ENCODE measurements around the gene DSE. TPM values are rescaled to one million over a fixed set of nuclear protein-coding genes. Genes with fewer than 3 reads are reported as not detected.

DSE gene
- total RNA-seq, 2 donors from 2014 or later = 5.0 to 9.3 TPM

GRCh38 chr6:116393430-116393829, 22.7 kb downstream of the DSE start:
- Histone ChIP-seq H3K36me3 (no peaks in the 10 kb centered on the region), H3K27ac (no peak overlapping the region)

GRCh38 chr6:116395647-116396046, 24.9 kb downstream of the DSE start:
- TF ChIP-seq CTCF (IDR thresholded peaks at IDR 0.05) = no peak
- intact Hi-C loops (cut with DNase I) = no loop called here
- no peaks in the 10 kb centered on the region for H3K27me3 ChIP-seq
- no peak overlapping the region for H3K9ac ChIP-seq (ENCODE audit: low read depth in 2 of 2, low read length in 2 of 2)
- no peak overlapping the region for H3K4me3 ChIP-seq
- H3K27ac ChIP-seq = no peak overlapping the region
- no peaks in the 10 kb centered on the region for H3K36me3 ChIP-seq
- no peaks in the 10 kb centered on the region for H3K4me1 ChIP-seq
- H3K9me3 ChIP-seq = no peaks in the 10 kb centered on the region
- DNase-seq = no peak

More at GRCh38 chr6:116393430-116393829, 22.7 kb downstream of the DSE start:
- intact Hi-C loops (cut with DNase I) = no loop called here
- H3K27me3 ChIP-seq = no peaks in the 10 kb centered on the region
- no peaks in the 10 kb centered on the region for H3K9me3 ChIP-seq
- no peak overlapping the region for H3K4me3 ChIP-seq
- DNase-seq = no peak
- H3K9ac ChIP-seq (ENCODE audit: low read depth in 2 of 2, low read length in 2 of 2) = no peak overlapping the region
- H3K4me1 ChIP-seq = no peaks in the 10 kb centered on the region
- no peak for TF ChIP-seq CTCF (IDR thresholded peaks at IDR 0.05)

GRCh38 chr6:116396441-116396840, 25.7 kb downstream of the DSE start:
- no peak overlapping the region for H3K27ac ChIP-seq
- intact Hi-C loops (cut with DNase I) = no loop called here
- H3K27me3 ChIP-seq = no peaks in the 10 kb centered on the region
- no peaks in the 10 kb centered on the region for H3K36me3 ChIP-seq
- H3K4me1 ChIP-seq = no peaks in the 10 kb centered on the region
- H3K9me3 ChIP-seq = no peaks in the 10 kb centered on the region
- H3K9ac ChIP-seq (ENCODE audit: low read depth in 2 of 2, low read length in 2 of 2) = no peak overlapping the region
- no peak for DNase-seq
- TF ChIP-seq CTCF (IDR thresholded peaks at IDR 0.05) = no peak
- H3K4me3 ChIP-seq = no peak overlapping the region

- TF ChIP-seq CTCF (IDR thresholded peaks at IDR 0.05) = no peak
- H3K27ac ChIP-seq = no peak overlapping the region
- no peak overlapping the region for H3K4me3 ChIP-seq
- no peaks in the 10 kb centered on the region for H3K36me3 ChIP-seq
- DNase-seq = no peak
- intact Hi-C loops (cut with DNase I) = no loop called here
- H3K9me3 ChIP-seq = no peaks in the 10 kb centered on the region
- no peaks in the 10 kb centered on the region for H3K27me3 ChIP-seq
- H3K4me1 ChIP-seq = no peaks in the 10 kb centered on the region
- no peak overlapping the region for H3K9ac ChIP-seq (ENCODE audit: low read depth in 2 of 2, low read length in 2 of 2)
Observed at GRCh38 chr6:116397914-116398313, 27.2 kb downstream of the DSE start.

- Histone ChIP-seq H3K27ac (no peak overlapping the region), H3K9ac (ENCODE audit: low read depth in 2 of 2, low read length in 2 of 2) (no peak overlapping the region), H3K4me3 (no peak overlapping the region), H3K9me3 (no peaks in the 10 kb centered on the region), H3K4me1 (no peaks in the 10 kb centered on the region), H3K36me3 (no peaks in the 10 kb centered on the region), H3K27me3 (no peaks in the 10 kb centered on the region)
- TF ChIP-seq CTCF (IDR thresholded peaks at IDR 0.05) = no peak
- intact Hi-C loops (cut with DNase I) = no loop called here
- no peak for DNase-seq
Observed at GRCh38 chr6:116398316-116399010, 27.7 kb downstream of the DSE start.
